AG10803 (cell line): Measurements from ENCODE around the gene WASF1.
"Not testable (repeated sequence)": the region's sequence is repeated elsewhere in the genome, so short reads cannot be mapped to it uniquely, and the experiment has no call there.

Experiments
- DNase-seq: peaks from one replicate; pipeline ENCODE4 v3.0.0; 2010; ENCODE audit warnings: low read depth
- H3K4me3 ChIP-seq: 2 replicates; pipeline ENCODE4 v1.5.1; 2011; ENCODE audit warnings: mild to moderate bottlenecking, low read length, control low read depth
- TF ChIP-seq, protein P1 (sequence below): conservative IDR thresholded peaks from 2 replicates; pipeline ENCODE4 v1.5.1; 2011; ENCODE audit warnings: mild to moderate bottlenecking, low read length, control low read depth, inconsistent platforms

WASF1 gene

GRCh38 chr6:110095101-110095500, 84.4 kb downstream of the WASF1 start:
- TF ChIP-seq, protein P1, sequence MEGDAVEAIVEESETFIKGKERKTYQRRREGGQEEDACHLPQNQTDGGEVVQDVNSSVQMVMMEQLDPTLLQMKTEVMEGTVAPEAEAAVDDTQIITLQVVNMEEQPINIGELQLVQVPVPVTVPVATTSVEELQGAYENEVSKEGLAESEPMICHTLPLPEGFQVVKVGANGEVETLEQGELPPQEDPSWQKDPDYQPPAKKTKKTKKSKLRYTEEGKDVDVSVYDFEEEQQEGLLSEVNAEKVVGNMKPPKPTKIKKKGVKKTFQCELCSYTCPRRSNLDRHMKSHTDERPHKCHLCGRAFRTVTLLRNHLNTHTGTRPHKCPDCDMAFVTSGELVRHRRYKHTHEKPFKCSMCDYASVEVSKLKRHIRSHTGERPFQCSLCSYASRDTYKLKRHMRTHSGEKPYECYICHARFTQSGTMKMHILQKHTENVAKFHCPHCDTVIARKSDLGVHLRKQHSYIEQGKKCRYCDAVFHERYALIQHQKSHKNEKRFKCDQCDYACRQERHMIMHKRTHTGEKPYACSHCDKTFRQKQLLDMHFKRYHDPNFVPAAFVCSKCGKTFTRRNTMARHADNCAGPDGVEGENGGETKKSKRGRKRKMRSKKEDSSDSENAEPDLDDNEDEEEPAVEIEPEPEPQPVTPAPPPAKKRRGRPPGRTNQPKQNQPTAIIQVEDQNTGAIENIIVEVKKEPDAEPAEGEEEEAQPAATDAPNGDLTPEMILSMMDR = no peak
- H3K4me3 ChIP-seq = no peak overlapping the region
- DNase-seq = no peak

- H3K4me3 ChIP-seq = no peak overlapping the region
- TF ChIP-seq, protein P1 = no peak
- no peak for DNase-seq
These were observed 85.5 kb downstream of the WASF1 start for GRCh38 chr6:110093981-110094380.

DNA sequence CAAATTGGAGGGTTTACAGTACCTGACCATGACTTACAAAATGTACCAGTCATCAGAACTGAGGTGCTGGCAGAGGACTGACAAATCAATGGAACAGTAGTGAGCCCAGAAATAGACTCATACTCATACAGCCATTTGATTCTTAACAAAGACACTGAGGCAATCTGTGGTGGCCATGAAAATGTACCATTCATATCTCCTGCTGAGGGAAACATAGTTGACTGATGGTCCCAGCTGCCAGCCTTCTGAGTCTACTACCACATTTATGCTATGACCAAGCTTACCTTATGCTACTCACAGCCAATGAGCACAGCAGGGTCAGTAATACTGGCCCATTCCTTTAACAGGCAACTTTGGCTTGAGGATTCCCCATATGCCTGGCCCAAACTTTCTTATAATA, 88.6 kb downstream of the WASF1 start:
- TF ChIP-seq, protein P1 = no peak
- H3K4me3 ChIP-seq = no peak overlapping the region
- no peak for DNase-seq

DNA sequence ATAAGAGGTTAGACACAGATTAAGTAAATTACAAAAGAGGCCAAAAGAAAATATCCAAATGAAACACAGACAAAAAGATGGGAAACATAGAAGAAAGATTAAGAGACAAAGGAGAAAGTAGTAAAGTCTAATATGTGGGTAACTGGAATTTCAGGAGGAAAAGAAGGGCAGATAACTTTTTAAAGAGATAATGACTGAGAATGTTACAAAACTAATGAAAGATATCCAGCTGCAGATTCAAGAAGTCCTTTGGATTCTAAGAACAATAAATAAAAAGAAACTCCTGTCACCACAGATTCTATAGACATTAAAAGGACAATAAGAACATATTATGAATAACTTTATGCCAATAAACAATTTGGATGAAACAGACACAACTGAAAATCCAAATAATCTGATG, 90.1 kb downstream of the WASF1 start:
- no peak for DNase-seq
- no peak overlapping the region for H3K4me3 ChIP-seq
- TF ChIP-seq, protein P1 = no peak

- TF ChIP-seq, protein P1 = no peak
- DNase-seq = no peak
These were observed 94.2 kb downstream of the WASF1 start for GRCh38 chr6:110085285-110085684.

GRCh38 chr6:110083875-110084585, 95.4 kb downstream of the WASF1 start:
- no peak overlapping the region for H3K4me3 ChIP-seq
- DNase-seq = no peak
- TF ChIP-seq, protein P1 = no peak

More at GRCh38 chr6:110085285-110085684, 94.2 kb downstream of the WASF1 start:
- no peak overlapping the region for H3K4me3 ChIP-seq

- H3K4me3 ChIP-seq = no peak overlapping the region
- peak; percentile 45 for DNase-seq
- TF ChIP-seq, protein P1 = no peak
These were observed 104.1 kb downstream of the WASF1 start for GRCh38 chr6:110075406-110075805.

DNA sequence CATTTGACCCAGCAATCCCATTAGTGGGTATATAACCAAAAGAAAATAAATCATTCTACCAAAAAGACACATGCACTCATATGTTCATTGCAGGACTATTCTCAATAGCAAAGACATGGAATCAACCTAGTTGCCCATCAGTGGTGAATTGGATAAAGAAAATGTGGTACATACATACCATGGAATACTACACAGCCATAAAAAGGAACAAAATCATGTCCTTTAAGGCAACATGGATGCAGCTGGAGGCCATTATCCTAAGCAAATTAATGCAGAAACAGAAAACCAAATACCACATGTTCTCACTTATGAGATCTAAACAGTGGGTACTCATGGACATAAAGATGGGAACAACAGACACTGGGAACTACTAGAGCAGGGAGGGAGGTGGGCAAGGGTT, 106.0 kb downstream of the WASF1 start:
- H3K4me3 ChIP-seq = not testable (repeated sequence)

More for the DNA sequence above, 106.0 kb downstream of the WASF1 start:
- DNase-seq = not testable (repeated sequence)
